ENCODE measurements around the gene RIT2.

The RIT2 gene

GRCh38 chr18:42996824-42997223 lies 118.7 kb downstream of the RIT2 start:
- no peak overlapping the region for H2AFZ ChIP-seq (ENCODE audit: low read length)
- H3K27me3 ChIP-seq (ENCODE audit: insufficient read depth, low read length), result no peaks in the 10 kb centered on the region
- H4K20me1 ChIP-seq (ENCODE audit: insufficient read depth, low read length), result no peaks in the 10 kb centered on the region
- no peaks in the 10 kb centered on the region for H3K79me2 ChIP-seq (ENCODE audit: insufficient read depth, low read length)
- H3K4me2 ChIP-seq (ENCODE audit: low read length), result no peak overlapping the region
- no peaks in the 10 kb centered on the region for H3K4me1 ChIP-seq (ENCODE audit: insufficient read depth, low read length, severe bottlenecking)
- TF ChIP-seq EZH2 (IDR thresholded peaks at IDR 0.05; ENCODE audit: borderline replicate concordance, low read length) (no peak), CTCF (IDR thresholded peaks at IDR 0.05; ENCODE audit: low read length) (no peak)
- H3K36me3 ChIP-seq (ENCODE audit: insufficient read depth, low read length), result no peaks in the 10 kb centered on the region
- H3K4me3 ChIP-seq (ENCODE audit: low read depth, low read length, poor library complexity, severe bottlenecking), result no peak overlapping the region
- H3K9me3 ChIP-seq (ENCODE audit: low read length), result no peaks in the 10 kb centered on the region
- H3K9ac ChIP-seq (ENCODE audit: low read length), result no peak overlapping the region
- H3K27ac ChIP-seq (ENCODE audit: low read depth, low read length, poor library complexity, severe bottlenecking), result no peak overlapping the region
- no peaks in the 10 kb centered on the region for H3K9me2 ChIP-seq (ENCODE audit: low read depth, low read length)
- no peaks in the 10 kb centered on the region for H3F3A ChIP-seq (ENCODE audit: insufficient read depth, low read length)

- H3K36me3 ChIP-seq (ENCODE audit: insufficient read depth, low read length), result no peaks in the 10 kb centered on the region
- no peak overlapping the region for H3K4me2 ChIP-seq (ENCODE audit: low read length)
- no peak overlapping the region for H3K9ac ChIP-seq (ENCODE audit: low read length)
- no peak overlapping the region for H3K4me3 ChIP-seq (ENCODE audit: low read depth, low read length, poor library complexity, severe bottlenecking)
- no peaks in the 10 kb centered on the region for H3K27me3 ChIP-seq (ENCODE audit: insufficient read depth, low read length)
- no peaks in the 10 kb centered on the region for H3K79me2 ChIP-seq (ENCODE audit: insufficient read depth, low read length)
- no peak overlapping the region for H2AFZ ChIP-seq (ENCODE audit: low read length)
- no peak overlapping the region for H3K27ac ChIP-seq (ENCODE audit: low read depth, low read length, poor library complexity, severe bottlenecking)
- no peaks in the 10 kb centered on the region for H4K20me1 ChIP-seq (ENCODE audit: insufficient read depth, low read length)
- no peaks in the 10 kb centered on the region; the same call in 1 of the 2 replicates for H3K9me2 ChIP-seq (ENCODE audit: low read depth, low read length)
- no peaks in the 10 kb centered on the region for H3K9me3 ChIP-seq (ENCODE audit: low read length)
- no peaks in the 10 kb centered on the region for H3F3A ChIP-seq (ENCODE audit: insufficient read depth, low read length)
- no peak for TF ChIP-seq CTCF (IDR thresholded peaks at IDR 0.05; ENCODE audit: low read length)
- no peak for TF ChIP-seq EZH2 (IDR thresholded peaks at IDR 0.05; ENCODE audit: borderline replicate concordance, low read length)
- H3K4me1 ChIP-seq (ENCODE audit: insufficient read depth, low read length, severe bottlenecking), result no peaks in the 10 kb centered on the region
Measured at GRCh38 chr18:42980426-42980825, 135.1 kb downstream of the RIT2 start.

GRCh38 chr18:42977982-42978637 lies 137.4 kb downstream of the RIT2 start:
- no peaks in the 10 kb centered on the region for H3K9me2 ChIP-seq (ENCODE audit: low read depth, low read length)
- H3K36me3 ChIP-seq (ENCODE audit: insufficient read depth, low read length), result no peaks in the 10 kb centered on the region
- no peaks in the 10 kb centered on the region for H3K79me2 ChIP-seq (ENCODE audit: insufficient read depth, low read length)
- no peak overlapping the region for H2AFZ ChIP-seq (ENCODE audit: low read length)
- H3K27me3 ChIP-seq (ENCODE audit: insufficient read depth, low read length), result no peaks in the 10 kb centered on the region
- TF ChIP-seq EZH2 (IDR thresholded peaks at IDR 0.05; ENCODE audit: borderline replicate concordance, low read length) (no peak), CTCF (IDR thresholded peaks at IDR 0.05; ENCODE audit: low read length) (no peak)
- no peaks in the 10 kb centered on the region for H3K4me1 ChIP-seq (ENCODE audit: insufficient read depth, low read length, severe bottlenecking)
- H4K20me1 ChIP-seq (ENCODE audit: insufficient read depth, low read length), result no peaks in the 10 kb centered on the region
- no peak overlapping the region for H3K4me2 ChIP-seq (ENCODE audit: low read length)
- H3K4me3 ChIP-seq (ENCODE audit: low read depth, low read length, poor library complexity, severe bottlenecking), result no peak overlapping the region
- no peaks in the 10 kb centered on the region for H3F3A ChIP-seq (ENCODE audit: insufficient read depth, low read length)
- no peaks in the 10 kb centered on the region for H3K9me3 ChIP-seq (ENCODE audit: low read length)
- no peak overlapping the region for H3K27ac ChIP-seq (ENCODE audit: low read depth, low read length, poor library complexity, severe bottlenecking)
- no peak overlapping the region for H3K9ac ChIP-seq (ENCODE audit: low read length)

All from OCI-LY1 (cell line).